Stimulated activated CD4-positive, alpha-beta T cell treated with anti-CD3 and anti-CD28 coated beads, Interleukin-15, amount 100 ng/mL, for 48 hours (primary cell): ENCODE data around the gene TMA7.
A peak's percentile ranks its signal among the peaks of the same experiment; 100 is the strongest.

Source experiments
- DNase-seq, 2 donors: peaks; one replicate each; pipeline ENCODE4 v3.0.0-alpha.2; 2020; ENCODE audit warnings: low read depth in 2 of 2

The TMA7 gene

DNA sequence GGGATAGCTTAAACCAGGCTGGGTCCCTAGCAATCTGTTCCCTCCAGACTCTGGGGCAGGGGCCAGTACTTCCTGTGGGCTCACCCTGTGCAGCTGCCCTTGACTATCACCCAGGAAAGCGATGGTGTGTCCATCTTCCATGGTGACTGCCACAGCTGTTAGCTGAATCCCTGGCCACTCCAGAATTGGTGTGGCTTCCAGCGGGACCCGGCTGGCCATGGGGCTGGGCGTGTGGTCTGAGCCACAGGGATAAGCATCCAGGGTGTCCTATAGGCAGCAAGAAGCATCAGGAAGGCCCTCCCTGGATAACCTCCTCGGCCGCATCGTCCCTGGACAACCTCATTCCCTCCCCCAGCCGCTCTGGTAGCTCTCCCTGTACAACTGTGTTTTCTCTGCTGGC, 17.4 kb upstream of the TMA7 start:
- no peak for DNase-seq

DNA sequence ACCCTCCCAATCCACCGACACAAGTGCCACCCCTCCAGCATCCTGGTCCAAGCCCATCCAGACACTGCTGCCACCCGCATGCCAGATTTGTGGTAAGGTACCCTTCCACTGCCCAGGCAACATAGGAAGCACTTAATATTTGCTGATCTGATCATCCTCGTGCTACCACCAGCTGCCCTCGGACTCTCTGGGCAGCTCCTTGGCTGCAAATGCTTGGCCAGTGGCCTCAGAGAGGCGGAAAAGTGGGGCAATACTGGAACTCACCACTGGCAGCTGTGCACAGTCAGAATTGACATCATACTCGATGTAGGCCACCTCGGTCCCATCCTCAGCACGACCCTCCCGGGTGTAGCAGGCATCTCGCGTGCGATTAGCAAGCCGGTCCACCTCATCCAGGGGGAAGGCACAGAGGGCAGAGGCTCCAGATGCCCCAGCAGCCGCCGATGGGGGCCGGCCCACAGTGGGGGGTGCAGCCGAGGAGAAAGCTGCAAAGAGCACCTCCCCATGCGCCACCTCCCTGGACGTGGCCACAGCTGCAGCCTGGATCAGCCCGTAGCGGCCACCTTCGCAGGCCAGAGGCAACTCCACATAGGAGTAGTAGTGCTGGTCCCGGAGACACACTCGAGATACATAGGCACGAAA, 16.7 kb upstream of the TMA7 start:
- no peak for DNase-seq

- no peak for DNase-seq
These were observed 16.0 kb upstream of the TMA7 start for GRCh38 chr3:48423883-48424695.

DNA sequence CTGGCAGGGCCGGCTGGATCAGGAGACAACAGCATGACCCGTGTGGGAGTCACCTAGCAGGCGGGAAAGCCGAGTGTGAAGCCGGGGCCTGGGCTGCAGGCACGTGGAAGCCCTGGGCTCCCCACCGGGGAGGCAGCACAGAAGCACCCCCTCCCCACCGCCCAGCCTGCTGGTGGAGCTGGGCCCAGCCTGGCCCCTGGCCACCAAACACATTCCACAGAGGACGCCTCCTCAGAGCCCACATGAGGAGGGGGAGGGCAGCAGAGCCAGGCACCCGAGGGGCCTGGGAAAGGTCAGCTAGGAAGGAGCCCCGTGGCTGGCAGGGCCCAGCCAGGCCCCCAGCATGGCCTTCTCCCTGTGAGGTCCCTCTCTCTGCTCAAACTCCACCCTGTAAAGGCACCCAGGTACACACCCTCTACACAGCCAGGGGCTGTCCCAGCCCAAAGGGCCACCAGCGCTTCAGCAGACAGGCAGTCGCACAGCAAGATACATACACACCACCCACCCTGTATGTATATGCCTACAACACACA, 14.7 kb upstream of the TMA7 start:
- DNase-seq: no peak

GRCh38 chr3:48426401-48426909, 13.6 kb upstream of the TMA7 start:
- DNase-seq: no peak

- no peak for DNase-seq
These were observed 13.0 kb upstream of the TMA7 start for GRCh38 chr3:48426944-48427629.

DNA sequence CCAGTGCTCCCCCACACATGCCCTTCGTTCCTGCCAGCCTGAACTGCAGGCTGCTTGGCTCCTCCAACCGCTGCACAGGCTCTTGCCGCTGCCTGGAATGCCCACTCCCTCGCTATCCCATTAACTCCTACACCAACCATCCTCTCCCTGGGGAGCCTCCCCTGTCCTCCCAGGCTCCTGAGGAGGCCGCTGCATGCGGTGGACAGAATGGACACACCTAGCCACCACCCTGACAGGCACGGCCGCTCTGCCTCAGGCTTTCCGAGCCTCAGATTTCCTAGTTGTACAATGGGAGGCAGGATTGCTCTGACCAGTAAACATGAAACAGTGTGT, 12.5 kb upstream of the TMA7 start:
- no peak for DNase-seq

DNA sequence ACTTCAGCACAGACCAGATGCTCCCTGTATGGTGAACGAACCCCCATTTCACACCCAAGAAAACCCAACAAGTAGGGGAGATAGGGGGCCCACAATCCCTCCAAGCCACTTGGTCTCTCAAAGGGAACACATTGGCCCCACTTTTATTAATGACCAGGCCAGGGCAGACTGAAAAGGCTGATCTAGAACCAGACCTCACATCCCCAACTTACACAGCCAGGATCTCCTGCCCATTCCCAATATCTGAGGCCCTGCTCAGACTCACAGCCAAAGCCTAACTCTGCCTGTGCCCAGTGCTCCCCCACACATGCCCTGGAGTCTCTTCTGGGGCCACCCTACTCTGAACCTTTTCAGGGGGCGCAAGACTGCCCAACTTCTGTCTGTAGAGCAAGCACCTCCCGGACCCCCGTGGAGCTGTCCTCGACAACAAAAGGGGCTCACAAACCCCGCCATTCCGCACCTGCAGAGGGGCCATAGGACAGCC, 11.9 kb upstream of the TMA7 start:
- no peak for DNase-seq

- DNase-seq: no peak
These were observed 11.3 kb upstream of the TMA7 start for GRCh38 chr3:48428572-48429316.

DNA sequence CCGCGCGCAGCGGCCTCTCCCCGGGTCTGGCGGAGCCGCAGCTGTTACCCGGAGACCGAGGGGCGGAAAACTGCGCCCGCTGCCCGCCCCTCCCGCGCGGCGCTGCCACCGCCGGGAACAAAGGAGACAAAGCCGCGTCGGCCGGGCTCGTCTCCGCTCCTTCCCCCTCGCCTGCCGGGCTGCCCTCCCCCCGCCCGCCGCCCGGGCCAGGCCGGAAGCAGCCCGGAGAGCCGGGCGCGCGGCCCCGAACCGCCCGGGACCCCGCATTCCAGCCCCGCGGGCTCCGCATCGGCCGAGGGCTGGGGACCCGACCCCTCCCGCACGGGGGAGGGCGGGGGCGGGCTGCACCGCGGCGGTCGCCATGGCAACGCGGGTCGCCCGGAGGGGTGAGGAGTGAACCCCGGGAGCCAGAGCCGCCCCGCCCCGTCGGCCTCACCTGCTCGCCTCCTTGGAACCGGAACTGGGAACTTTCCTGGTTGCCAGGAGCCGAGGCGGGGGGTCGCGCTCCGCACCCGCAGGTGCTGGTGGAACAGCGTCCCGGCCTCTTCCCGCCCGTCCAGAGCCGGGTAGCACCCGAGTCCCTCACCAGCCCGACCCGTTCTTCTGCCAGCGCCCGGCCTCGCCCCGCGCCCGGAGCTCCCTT, 10.6 kb upstream of the TMA7 start:
- peak in 1 of 2 donors; percentile 41 for DNase-seq

GRCh38 chr3:48429960-48430707, 9.9 kb upstream of the TMA7 start, which contains the start of gene PLXNB1:
PLXNB1 (minus strand) TSS chr3:48430086; CDS start chr3:48424611, 5,475 bp downstream.
- no peak for DNase-seq

- no peak for DNase-seq
These were observed 9.4 kb upstream of the TMA7 start for GRCh38 chr3:48430708-48431101.

DNA sequence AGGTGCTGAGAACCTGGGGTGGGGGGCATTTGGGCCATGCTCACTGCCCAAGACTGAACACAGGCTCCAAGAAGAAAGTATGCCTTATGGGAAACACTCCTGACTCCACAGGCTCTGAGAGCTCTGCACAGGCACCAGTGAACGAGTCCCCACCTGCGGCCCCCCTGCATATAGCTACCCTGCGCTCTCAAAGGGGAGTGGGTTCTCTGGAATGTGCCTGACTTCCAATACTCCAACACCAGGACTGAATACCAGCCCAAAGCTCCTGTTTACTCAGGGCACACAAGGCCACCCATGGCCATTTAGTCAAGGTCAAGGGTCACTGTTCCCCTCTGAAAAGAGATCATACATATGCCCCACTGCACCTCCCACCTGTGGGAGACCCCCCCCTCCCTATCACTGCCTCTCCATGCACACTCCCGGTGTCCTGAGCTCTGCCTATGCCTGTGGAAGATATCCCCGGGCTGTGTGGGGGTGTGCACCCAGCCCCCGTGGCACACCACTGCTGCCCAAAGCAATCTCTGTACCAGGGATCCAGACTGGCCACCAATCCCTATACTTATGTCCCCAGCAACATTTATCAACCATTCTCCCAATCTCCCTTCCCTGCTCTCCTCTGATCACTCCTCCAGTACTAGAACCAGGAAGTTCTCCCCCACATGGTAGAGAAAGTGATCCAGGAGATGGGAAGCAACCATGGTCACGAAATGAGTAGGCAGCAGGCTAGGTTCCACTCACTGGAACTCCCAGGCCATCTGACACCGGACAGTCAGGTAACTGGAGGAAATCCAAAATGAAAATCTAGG, 8.6 kb upstream of the TMA7 start:
- no peak for DNase-seq

GRCh38 chr3:48432411-48433371, 7.4 kb upstream of the TMA7 start:
- DNase-seq: no peak

DNA sequence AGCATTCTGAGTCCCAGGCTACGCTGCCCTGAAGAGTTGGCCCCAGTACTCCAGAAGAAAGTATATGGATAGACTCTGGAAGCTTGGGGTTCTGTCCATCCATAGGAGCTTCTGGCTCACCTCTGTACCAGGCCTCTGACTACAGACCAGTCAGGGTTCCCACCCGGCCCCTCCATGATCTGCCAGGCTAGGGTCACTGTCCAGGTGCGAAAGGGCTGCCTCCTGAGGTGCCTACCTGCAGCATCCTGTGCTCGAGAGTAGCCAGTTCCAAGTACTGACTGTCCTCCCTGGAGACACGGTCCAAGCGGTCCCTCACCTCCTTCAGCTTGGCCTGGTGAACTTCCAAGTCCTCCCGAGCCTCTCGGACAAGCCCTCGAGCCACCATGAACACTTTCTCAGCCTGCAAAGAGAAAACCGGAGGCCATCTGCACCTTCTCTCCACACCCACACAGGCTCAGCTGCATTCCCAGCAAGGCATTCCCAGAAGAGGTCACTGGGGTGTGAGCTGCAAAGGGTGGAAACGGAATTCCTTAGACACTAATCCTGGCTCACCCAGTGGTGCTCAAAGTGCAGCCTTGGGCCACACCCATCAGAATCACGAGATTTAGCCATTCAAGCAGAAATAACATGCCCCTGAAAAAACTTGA, 6.5 kb upstream of the TMA7 start:
- DNase-seq: no peak

DNA sequence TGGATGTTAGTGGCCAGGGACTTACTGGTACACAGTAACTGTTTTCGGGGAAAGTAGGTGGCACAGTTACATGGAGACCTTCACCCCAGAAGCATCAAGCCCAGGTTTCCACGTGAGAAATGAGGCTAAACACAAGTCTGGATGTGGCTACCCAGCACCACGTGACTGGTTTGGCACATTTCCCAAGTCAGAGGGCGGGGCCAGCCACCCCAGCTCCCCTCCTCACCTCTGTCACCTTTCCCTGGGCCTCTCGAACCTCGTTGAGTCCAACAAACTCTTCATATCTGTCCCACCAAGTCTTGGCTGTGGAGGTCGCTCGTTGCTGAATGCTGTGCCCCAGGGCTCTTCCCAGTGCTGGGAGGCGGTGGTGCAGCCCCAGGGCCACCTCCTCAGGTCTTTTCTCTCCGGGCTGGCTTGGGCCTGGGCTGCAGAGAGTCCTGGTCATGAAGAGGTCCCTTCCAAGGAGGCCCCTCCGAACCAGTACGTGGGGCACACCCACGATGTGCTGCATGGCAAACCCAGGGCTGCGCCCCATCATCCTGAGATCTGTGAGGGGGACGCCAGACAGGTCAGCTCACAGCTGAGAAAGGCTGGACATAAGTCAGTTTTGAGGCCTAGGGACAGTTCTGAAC, 5.3 kb upstream of the TMA7 start:
- no peak for DNase-seq

DNA sequence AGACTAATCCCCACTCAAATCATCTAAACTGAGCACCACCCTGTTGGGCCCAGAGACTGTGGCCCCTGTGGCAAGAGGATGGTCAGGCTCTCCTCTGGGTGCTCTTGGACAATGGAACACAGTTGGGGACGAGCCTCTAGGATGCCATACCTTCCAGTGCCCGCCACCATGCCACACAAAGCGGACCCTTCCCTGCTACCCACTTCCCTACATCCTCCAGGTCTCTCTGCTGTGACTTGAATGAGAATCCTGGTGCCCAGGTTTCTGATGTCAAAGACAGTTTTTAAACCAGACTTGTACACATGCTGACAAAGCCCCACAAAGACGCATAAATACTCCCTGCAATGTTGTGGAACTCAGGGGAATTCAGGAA, 4.8 kb upstream of the TMA7 start:
- no peak for DNase-seq
